Fibroblast of lung (primary cell): ENCODE measurements around the gene CTBP2.

ENCODE experiments used
- CTCF ChIP-seq, 2 donors: IDR thresholded peaks in 1 of 2; conservative IDR thresholded peaks in 1 of 2; 1 replicate in 1 of 2; 2 replicates in 1 of 2; pipeline ENCODE4 v1.5.1; 2011 to 2012; ENCODE audit warnings: low read length in 2 of 2, control low read depth in 1 of 2, inconsistent platforms in 1 of 2, low read depth in 1 of 2, mild to moderate bottlenecking in 1 of 2
- EZH2 ChIP-seq: IDR thresholded peaks from 2 replicates; pipeline ENCODE4 v1.5.1; 2012; ENCODE audit warnings: low read length, control low read depth, mild to moderate bottlenecking; ENCODE audit errors: missing control alignments

DNA sequence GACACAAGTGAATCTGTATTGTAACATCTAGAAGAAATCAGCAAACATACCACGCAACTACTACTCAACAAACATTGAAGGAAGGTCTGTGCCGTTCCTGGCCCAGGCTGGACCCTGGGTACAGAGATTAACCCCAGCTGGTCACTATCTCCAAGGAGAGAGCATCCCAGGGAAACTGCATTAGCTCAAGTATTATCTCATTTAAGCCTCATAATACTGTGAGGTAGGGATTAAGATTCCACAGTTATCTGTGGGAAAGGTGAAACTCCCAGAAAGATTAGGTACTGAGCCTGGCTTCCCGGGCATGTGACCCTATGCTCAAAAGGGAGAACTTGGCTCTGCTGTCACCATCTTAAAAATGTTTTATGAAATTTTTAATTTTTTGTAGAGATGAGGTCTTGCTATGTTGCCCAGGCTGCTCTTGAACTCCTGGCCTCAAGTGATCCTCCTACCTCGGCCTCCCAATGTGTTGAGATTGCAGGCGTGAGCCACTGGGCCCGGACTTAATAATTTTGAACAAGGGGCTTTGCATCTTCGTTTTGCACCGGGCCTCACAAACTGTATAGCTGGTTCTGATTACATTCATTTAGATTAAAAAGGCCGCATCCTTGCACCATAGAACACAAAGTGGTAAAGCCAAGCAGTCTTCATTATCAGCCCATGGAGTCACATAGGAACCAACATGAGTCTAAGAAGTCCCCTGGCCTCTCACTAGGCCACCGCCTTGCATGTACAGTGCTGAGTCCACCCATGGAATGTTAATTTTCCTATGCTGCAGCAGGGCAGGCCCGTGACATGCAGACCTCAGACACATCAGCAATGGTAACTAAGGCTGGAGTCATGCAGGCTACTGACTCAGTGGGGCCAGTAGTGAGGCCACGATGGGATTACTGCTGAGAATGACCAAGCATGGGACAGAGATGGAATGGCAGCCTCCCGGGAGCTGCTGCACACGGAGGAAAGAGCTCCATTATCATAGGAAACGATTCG is 5.5 kb upstream of the CTBP2 start:
- TF ChIP-seq CTCF (conservative IDR thresholded peaks at IDR 0.05 in 1 of 2, IDR thresholded peaks at IDR 0.05 in 1 of 2; ENCODE audit: low read depth in 1 of 2, low read length in 2 of 2) (no peak), EZH2 (no peak)
